ENCODE measurements around the gene DDX56. TPM values are rescaled to one million over a fixed set of nuclear protein-coding genes. Genes with fewer than 3 reads are reported as not detected.
"Not testable (repeated sequence)": the region's sequence is repeated elsewhere in the genome, so short reads cannot be mapped to it uniquely, and the experiment has no call there.

The DDX56 gene
- 89.4 TPM for total RNA-seq

GRCh38 chr7:44573464-44574286, at the start of gene DDX56:
TSS of gene DDX56 (minus strand) at chr7:44573908. CDS start at chr7:44573895, 13 bp downstream.
- peak; percentile 96 for DNase-seq (ENCODE audit: low spot score)

GRCh38 chr7:44622342-44623151, 48.8 kb upstream of the DDX56 start:
- no peak for DNase-seq (ENCODE audit: low spot score)

GRCh38 chr7:44621750-44622103, 48.0 kb upstream of the DDX56 start:
- no peak for DNase-seq (ENCODE audit: low spot score)

GRCh38 chr7:44621034-44621749, 47.5 kb upstream of the DDX56 start:
- DNase-seq (ENCODE audit: low spot score), result no peak

- DNase-seq (ENCODE audit: low spot score), result peak; percentile 79
Observed at GRCh38 chr7:44618753-44619152, 45.0 kb upstream of the DDX56 start.

GRCh38 chr7:44618045-44618444, 44.3 kb upstream of the DDX56 start:
- no peak for DNase-seq (ENCODE audit: low spot score)

- no peak for DNase-seq (ENCODE audit: low spot score)
Observed at GRCh38 chr7:44617225-44617890, 43.6 kb upstream of the DDX56 start.

GRCh38 chr7:44616545-44616944, 42.8 kb upstream of the DDX56 start:
- no peak for DNase-seq (ENCODE audit: low spot score)

- DNase-seq (ENCODE audit: low spot score), result no peak
Observed at GRCh38 chr7:44615793-44616192, 42.1 kb upstream of the DDX56 start.

- no peak for DNase-seq (ENCODE audit: low spot score)
Observed at GRCh38 chr7:44615149-44615611, 41.5 kb upstream of the DDX56 start.

- no peak for DNase-seq (ENCODE audit: low spot score)
Observed at GRCh38 chr7:44609829-44610228, 36.1 kb upstream of the DDX56 start.

GRCh38 chr7:44608916-44609648, 35.4 kb upstream of the DDX56 start:
- no peak for DNase-seq (ENCODE audit: low spot score)

GRCh38 chr7:44607141-44608068, 33.7 kb upstream of the DDX56 start:
- DNase-seq (ENCODE audit: low spot score), result no peak

GRCh38 chr7:44606341-44607140, 32.8 kb upstream of the DDX56 start, which contains the start of gene OGDH:
TSS of gene OGDH (plus strand) at chr7:44606627. CDS start at chr7:44624344, 17,717 bp downstream.
- DNase-seq (ENCODE audit: low spot score), result peak; percentile 99

- no peak for DNase-seq (ENCODE audit: low spot score)
Observed at GRCh38 chr7:44604941-44605340, 31.2 kb upstream of the DDX56 start.

- no peak for DNase-seq (ENCODE audit: low spot score)
Observed at GRCh38 chr7:44603193-44603592, 29.5 kb upstream of the DDX56 start.

GRCh38 chr7:44602576-44602910, 28.8 kb upstream of the DDX56 start:
- no peak for DNase-seq (ENCODE audit: low spot score)

GRCh38 chr7:44599222-44599621, 25.5 kb upstream of the DDX56 start:
- no peak for DNase-seq (ENCODE audit: low spot score)

GRCh38 chr7:44597181-44597580, 23.5 kb upstream of the DDX56 start:
- DNase-seq (ENCODE audit: low spot score), result not testable (repeated sequence)
